ENCODE data around the gene C20orf141. TPM values are rescaled to one million over a fixed set of nuclear protein-coding genes. Genes with fewer than 3 reads are reported as not detected.

The C20orf141 gene
- total RNA-seq, 1 experiment from 2014 or later = not detected

DNA sequence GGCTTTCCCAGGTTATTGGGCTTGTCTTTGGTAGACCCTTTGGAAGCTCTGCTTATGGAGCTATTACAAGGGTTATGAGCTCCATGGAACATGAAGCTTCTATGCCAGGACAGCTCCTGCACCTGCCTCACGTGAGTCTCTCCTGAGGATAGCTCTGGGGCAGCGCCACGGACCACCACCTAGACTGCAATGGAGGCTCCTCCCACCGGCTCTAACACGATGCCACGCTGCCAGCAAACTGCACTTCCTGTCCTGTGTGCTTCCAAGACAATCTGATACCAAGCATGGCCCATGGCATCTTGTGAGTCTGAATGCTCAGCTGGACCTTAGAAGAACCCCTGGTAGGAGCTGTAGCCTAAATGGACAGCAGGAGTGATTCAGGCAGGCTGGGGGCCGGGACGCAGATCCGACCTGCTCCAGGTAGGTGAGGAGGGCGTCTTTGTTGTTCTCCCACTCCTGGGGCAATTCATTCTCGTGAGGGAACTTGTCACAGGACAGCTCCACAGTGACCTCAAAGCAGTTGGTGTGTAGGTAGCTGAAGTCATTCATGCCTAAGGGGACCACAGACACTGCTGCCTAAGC, 19.8 kb upstream of the C20orf141 start:
- Histone ChIP-seq H3K27ac (no peak overlapping the region), H3K27me3 (replicated peaks) (peaks cover 14% of the 10 kb centered on the region), H3K36me3 (no peaks in the 10 kb centered on the region), H3K9me3 (replicated peaks) (no peaks in the 10 kb centered on the region; the same call in 1 of the 2 replicates), H3K4me1 (replicated peaks) (peaks cover under 1% of the 10 kb centered on the region; the same call in 1 of the 2 replicates), H3K4me3 (no peak overlapping the region)
- DNase-seq (ENCODE audit: low read depth in 1 of 2, low spot score in 2 of 2) = no peak

DNA sequence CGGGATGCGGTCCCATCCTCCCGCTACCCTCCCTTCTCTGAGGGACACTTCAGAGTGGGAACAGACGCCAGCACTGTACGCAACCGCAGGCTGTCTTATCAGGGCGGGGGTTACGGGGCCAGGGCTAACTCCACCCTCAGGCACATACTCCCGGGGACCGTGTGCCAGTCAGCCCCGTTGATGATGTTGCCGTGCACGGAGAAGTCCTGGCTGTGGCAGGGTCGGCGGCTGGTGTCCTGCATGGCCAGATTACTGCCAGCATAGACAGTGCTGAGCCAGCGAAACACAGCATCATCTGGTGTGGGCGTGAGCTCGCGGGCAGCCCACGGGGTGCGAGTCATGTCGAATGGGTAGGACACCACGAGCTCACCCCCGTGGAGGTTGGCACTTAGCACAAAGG, 19.3 kb upstream of the C20orf141 start:
- H3K27me3 ChIP-seq (replicated peaks) = peaks cover 19% of the 10 kb centered on the region
- H3K9me3 ChIP-seq (replicated peaks) = no peaks in the 10 kb centered on the region; the same call in 1 of the 2 replicates

GRCh38 chr20:2796011-2796660, 18.7 kb upstream of the C20orf141 start:
- H3K27ac ChIP-seq = no peak overlapping the region
- H3K9me3 ChIP-seq (replicated peaks) = no peaks in the 10 kb centered on the region; the same call in 1 of the 2 replicates
- no peak for DNase-seq (ENCODE audit: low read depth in 1 of 2, low spot score in 2 of 2)
- H3K4me1 ChIP-seq (replicated peaks) = peaks cover 11% of the 10 kb centered on the region
- H3K36me3 ChIP-seq = no peaks in the 10 kb centered on the region
- H3K27me3 ChIP-seq (replicated peaks) = peaks cover 25% of the 10 kb centered on the region
- no peak overlapping the region for H3K4me3 ChIP-seq

More for the DNA sequence above, 19.3 kb upstream of the C20orf141 start:
- Histone ChIP-seq H3K4me3 (no peak overlapping the region), H3K4me1 (replicated peaks) (peaks cover 5% of the 10 kb centered on the region; the same call in 1 of the 2 replicates), H3K27ac (no peak overlapping the region), H3K36me3 (no peaks in the 10 kb centered on the region)
- DNase-seq (ENCODE audit: low read depth in 1 of 2, low spot score in 2 of 2) = no peak

GRCh38 chr20:2797136-2797983, 17.4 kb upstream of the C20orf141 start:
- Histone ChIP-seq H3K27ac (no peak overlapping the region), H3K27me3 (replicated peaks) (peaks cover 30% of the 10 kb centered on the region), H3K4me3 (no peak overlapping the region), H3K9me3 (replicated peaks) (no peaks in the 10 kb centered on the region; the same call in 1 of the 2 replicates), H3K4me1 (replicated peaks) (peaks cover 16% of the 10 kb centered on the region), H3K36me3 (no peaks in the 10 kb centered on the region)
- no peak for DNase-seq (ENCODE audit: low read depth in 1 of 2, low spot score in 2 of 2)

- Histone ChIP-seq H3K27me3 (replicated peaks) (peaks cover 35% of the 10 kb centered on the region), H3K4me1 (replicated peaks) (peaks cover 16% of the 10 kb centered on the region), H3K4me3 (no peak overlapping the region), H3K27ac (no peak overlapping the region), H3K36me3 (no peaks in the 10 kb centered on the region), H3K9me3 (replicated peaks) (no peaks in the 10 kb centered on the region; the same call in 1 of the 2 replicates)
- DNase-seq (ENCODE audit: low read depth in 1 of 2, low spot score in 2 of 2) = no peak
Measured at GRCh38 chr20:2798095-2798805, 16.5 kb upstream of the C20orf141 start.

GRCh38 chr20:2798814-2799213, 16.0 kb upstream of the C20orf141 start:
- no peaks in the 10 kb centered on the region; the same call in 1 of the 2 replicates for H3K9me3 ChIP-seq (replicated peaks)
- no peaks in the 10 kb centered on the region for H3K36me3 ChIP-seq
- H3K27me3 ChIP-seq (replicated peaks) = peaks cover 35% of the 10 kb centered on the region
- H3K4me1 ChIP-seq (replicated peaks) = peaks cover 16% of the 10 kb centered on the region
- no peak overlapping the region for H3K27ac ChIP-seq
- H3K4me3 ChIP-seq = no peak overlapping the region
- no peak for DNase-seq (ENCODE audit: low read depth in 1 of 2, low spot score in 2 of 2)

DNA sequence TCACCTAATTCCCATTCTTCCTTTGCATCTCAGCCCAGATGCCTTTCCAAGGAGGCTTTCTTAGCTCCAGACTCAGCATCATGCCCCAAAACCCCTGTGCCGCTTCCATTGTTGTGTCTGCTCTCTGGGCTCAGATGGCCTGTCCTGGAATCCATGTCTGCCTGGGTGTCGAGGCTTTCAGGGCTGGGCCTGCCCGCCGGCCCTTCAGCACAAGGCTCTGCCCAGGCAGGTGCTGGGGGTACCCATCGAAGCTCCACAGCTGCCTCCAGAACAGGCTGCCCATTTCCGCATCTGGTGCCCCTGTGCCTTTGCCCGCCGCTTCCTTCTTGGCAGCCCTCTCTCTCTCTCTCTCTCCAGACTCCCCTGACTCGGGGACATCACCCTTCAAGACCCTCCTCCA, 15.5 kb upstream of the C20orf141 start:
- Histone ChIP-seq H3K4me1 (replicated peaks) (peaks cover 16% of the 10 kb centered on the region), H3K27me3 (replicated peaks) (peaks cover 35% of the 10 kb centered on the region), H3K9me3 (replicated peaks) (no peaks in the 10 kb centered on the region; the same call in 1 of the 2 replicates), H3K4me3 (no peak overlapping the region), H3K36me3 (no peaks in the 10 kb centered on the region), H3K27ac (no peak overlapping the region)
- DNase-seq (ENCODE audit: low read depth in 1 of 2, low spot score in 2 of 2) = no peak

DNA sequence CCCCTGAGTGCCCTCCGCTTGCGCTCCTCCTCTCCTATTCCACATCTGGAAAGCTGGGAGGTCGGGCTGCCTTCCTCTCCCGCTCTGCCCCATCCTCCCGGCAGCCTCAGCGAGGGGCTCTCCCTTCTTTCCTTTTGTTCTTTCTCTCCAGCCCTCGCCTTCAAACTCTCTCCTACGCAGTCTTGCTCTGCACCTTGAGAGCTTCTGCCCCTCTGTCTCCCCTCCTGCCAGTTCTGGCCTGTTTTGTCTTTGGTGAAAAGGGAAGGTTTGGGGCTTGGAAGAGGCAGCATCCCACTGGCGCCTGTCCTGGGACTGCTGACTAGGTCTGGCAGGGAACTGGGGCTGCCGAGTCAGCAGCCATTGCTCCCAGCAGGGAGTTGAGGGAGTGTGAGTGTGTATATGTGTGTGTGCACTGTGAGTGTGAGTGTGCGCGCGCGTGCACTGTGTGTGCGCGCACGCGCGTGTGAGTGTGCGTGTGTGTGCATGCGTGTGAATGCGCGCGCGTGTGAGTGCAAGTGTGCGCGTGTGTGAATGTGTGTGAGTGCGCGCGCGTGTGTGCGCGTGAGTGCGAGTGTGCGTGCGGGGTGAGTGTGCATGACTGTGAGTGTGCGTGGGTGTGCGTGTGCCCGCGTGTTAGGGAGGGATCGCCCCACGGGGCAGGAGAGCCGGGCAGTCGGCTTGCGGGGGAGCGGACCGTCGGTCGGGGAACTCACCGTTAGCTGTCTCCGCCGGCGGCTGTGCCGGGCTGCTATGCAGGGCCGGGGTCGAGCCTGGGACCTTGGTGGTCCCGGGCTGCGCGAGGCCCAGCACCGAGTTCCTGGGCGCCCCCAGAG, 14.9 kb upstream of the C20orf141 start:
- H3K27me3 ChIP-seq (replicated peaks) = peaks cover 35% of the 10 kb centered on the region
- H3K9me3 ChIP-seq (replicated peaks) = no peaks in the 10 kb centered on the region; the same call in 1 of the 2 replicates
- H3K4me1 ChIP-seq (replicated peaks) = peaks cover 16% of the 10 kb centered on the region
- no peak for DNase-seq (ENCODE audit: low read depth in 1 of 2, low spot score in 2 of 2)
- H3K27ac ChIP-seq = no peak overlapping the region
- H3K36me3 ChIP-seq = no peaks in the 10 kb centered on the region
- H3K4me3 ChIP-seq = peak overlapping the region; percentile 31

- Histone ChIP-seq H3K27ac (no peak within 1 kb of the TSS), H3K36me3 (no peaks in the 10 kb centered on the region), H3K27me3 (replicated peaks) (peaks cover 35% of the 10 kb centered on the region)
Measured at GRCh38 chr20:2800521-2801285, 14.1 kb upstream of the C20orf141 start, which contains the start of gene CPXM1. CPXM1 (minus strand) TSS chr20:2800627; CDS start chr20:2800572, 55 bp downstream.

DNA sequence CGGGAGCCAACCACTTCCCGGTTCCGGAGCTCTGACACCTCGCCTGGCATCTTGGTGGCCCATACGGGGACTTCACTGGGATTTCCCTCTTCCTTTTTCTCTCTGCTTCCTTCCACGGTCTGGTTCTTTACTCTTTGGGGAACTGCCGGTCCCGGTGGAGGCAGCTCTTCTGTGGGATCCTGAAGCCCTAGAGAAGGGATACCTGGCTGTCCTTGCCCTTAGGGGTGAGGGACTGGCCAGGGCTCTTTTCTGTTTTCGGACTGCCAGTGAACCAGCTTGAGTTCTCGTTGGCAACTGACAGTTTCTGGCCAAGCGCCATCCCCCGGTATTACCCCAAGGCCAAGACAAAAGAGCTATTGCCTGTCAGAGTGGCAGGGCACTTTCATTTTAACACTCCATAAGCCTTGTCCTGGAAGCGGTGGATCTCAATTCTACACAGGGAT, 13.5 kb upstream of the C20orf141 start:
- peaks cover 16% of the 10 kb centered on the region for H3K4me1 ChIP-seq (replicated peaks)
- no peak overlapping the region; the same call in 1 of the 2 replicates for H3K4me3 ChIP-seq
- no peak overlapping the region for H3K27ac ChIP-seq
- no peak for DNase-seq (ENCODE audit: low read depth in 1 of 2, low spot score in 2 of 2)
- peaks cover 35% of the 10 kb centered on the region for H3K27me3 ChIP-seq (replicated peaks)
- H3K36me3 ChIP-seq = no peaks in the 10 kb centered on the region
- H3K9me3 ChIP-seq (replicated peaks) = no peaks in the 10 kb centered on the region; the same call in 1 of the 2 replicates

More at GRCh38 chr20:2800521-2801285, 14.1 kb upstream of the C20orf141 start, which contains the start of gene CPXM1:
- H3K4me1 ChIP-seq (replicated peaks) = peaks cover 16% of the 10 kb centered on the region
- peak within 1 kb of the TSS; percentile 31 for H3K4me3 ChIP-seq
- peak in 1 of 2 experiments; percentile 17 for DNase-seq (ENCODE audit: low read depth in 1 of 2, low spot score in 2 of 2)
- H3K9me3 ChIP-seq (replicated peaks) = no peaks in the 10 kb centered on the region; the same call in 1 of the 2 replicates

- Histone ChIP-seq H3K27ac (no peak overlapping the region), H3K4me3 (no peak overlapping the region), H3K27me3 (replicated peaks) (peaks cover 33% of the 10 kb centered on the region), H3K9me3 (replicated peaks) (no peaks in the 10 kb centered on the region; the same call in 1 of the 2 replicates), H3K36me3 (no peaks in the 10 kb centered on the region), H3K4me1 (replicated peaks) (peaks cover 16% of the 10 kb centered on the region)
- peak in 1 of 2 experiments; percentile 30 for DNase-seq (ENCODE audit: low read depth in 1 of 2, low spot score in 2 of 2)
Measured at GRCh38 chr20:2804041-2804828, 10.6 kb upstream of the C20orf141 start.

Data from SJSA1 (cell line).